Sciatic nerve (tissue), 2 donors: ENCODE data around the gene FIGN. TPM values are rescaled to one million over a fixed set of nuclear protein-coding genes. Genes with fewer than 3 reads are reported as not detected.

Experiments
- ATAC-seq: fragments of 200-7000 bp; cut with Tn5 transposase; one replicate; pipeline ENCODE4 v1.9.1; 2020; ENCODE audit warnings: mild to moderate bottlenecking, moderate library complexity
- DNase-seq: peaks from one replicate; pipeline ENCODE4 v3.0.0-alpha.2; 2020; ENCODE audit warnings: low spot score
- intact Hi-C: fragments of 100-400 bp; cut with DNase I; formaldehyde crosslinking; loops from one replicate; pipeline ENCODE4 v1.14.2; 2022
- total RNA-seq: library from RNA; stranded (reverse); fragmentation: NEBNext Ultra II Directional; extraction: Animal tissue kit (Norgen Biotek cat#: 25700); gene quantifications from one replicate; pipeline ENCODE4 v1.2.1, GENCODE V29; 2021
- donor health status: DM: no; HTN: no; CAD: no.
- donor health status: DM: no; HTN: no; CAD: no.

The FIGN gene
- total RNA-seq, 1 donor from 2014 or later = 22.2 TPM

DNA sequence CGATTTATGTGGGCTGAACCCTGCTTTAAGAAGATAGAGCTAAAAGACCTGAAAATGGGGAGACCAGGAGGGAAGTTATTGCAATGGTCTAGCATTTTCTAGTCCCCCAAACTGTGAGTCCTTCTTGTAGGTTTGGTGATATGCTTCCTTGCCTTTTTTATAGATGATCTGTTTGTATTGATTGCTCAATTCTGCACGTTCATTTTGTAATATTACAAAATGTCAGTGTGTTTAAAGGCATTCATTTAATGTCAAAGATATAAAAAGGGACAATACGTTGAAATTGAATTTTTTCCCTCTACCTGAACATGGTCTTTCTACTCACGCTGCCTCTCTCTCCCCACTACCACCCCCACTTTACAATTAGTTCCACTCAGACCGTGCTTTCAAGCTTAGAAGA, 5.6 kb upstream of the FIGN start:
- intact Hi-C loops = no loop called here
- DNase-seq = no peak
- no peak for ATAC-seq

DNA sequence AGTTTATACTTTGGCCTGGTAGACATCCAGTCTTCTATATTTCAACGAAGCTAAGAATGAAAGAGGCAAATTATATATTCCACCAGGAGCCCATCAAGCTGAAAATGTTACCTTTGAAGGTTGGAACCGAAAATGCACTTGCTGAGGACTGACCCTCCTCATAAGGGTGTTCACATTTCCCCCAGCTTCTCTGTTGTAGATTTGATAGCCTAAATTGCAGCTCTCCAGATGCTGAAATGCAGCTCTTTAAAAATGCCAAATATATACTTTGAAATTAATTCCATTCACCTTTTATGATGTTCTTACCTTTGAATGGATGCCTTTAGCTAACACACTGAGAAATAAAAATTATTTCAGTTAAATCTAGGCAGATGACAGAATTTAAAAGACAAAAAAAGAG, 1.8 kb upstream of the FIGN start:
- no peak for DNase-seq
- intact Hi-C loops = no loop called here
- ATAC-seq = no peak

DNA sequence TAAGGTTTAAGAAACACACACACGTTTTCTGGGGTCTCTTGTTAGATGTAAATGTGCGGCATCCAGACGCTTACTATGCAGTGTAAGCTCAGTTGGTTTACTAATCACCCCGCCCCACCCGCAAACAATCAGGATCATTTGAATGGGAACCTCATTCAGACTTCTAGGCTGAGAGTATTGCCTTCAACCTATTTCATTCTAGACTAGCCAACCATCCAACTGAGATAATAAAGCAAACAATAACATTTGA, 1.3 kb upstream of the FIGN start:
- intact Hi-C loops = no loop called here
- no peak for ATAC-seq
- DNase-seq = no peak

DNA sequence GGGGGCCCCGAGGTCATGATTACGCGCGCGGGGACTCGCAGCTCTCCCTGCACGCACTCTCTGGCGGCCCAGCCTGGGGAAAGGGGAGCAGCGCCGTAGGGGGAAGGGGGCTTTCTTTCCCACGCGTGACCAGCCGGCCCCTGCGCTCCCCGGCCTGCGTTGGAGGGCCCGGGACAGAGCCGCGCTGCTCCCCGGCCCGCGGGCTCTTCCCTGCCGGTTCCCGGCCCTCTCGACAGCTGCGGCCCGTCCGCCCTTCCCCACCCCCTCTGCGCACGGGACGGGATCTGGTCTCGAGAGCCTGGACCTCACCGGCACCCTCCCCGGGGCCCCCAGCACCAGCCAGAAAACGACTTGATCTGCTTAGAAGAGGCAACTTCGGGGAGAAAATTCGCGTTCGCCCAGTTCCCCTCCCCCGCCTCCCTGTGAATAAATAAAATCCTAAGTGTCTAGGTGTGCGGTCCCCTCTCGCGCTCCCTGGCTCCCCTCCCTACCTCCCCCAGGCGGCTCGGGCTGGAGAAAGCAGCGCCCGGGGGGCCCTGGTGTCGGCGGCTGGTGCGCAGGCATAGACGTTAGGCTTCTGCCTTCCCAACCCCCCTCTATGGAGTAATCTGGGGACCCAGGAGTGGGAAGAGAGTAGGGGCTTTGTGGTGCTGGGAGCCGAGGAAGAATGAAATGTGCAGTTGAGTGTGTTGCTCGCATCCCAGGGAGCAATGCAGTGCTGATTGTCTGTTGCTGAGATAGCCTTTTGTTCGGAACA, 803 bp upstream of the FIGN start:
- intact Hi-C loops = no loop called here
- DNase-seq = peak; percentile 70
- peak; percentile 38 for ATAC-seq

DNA sequence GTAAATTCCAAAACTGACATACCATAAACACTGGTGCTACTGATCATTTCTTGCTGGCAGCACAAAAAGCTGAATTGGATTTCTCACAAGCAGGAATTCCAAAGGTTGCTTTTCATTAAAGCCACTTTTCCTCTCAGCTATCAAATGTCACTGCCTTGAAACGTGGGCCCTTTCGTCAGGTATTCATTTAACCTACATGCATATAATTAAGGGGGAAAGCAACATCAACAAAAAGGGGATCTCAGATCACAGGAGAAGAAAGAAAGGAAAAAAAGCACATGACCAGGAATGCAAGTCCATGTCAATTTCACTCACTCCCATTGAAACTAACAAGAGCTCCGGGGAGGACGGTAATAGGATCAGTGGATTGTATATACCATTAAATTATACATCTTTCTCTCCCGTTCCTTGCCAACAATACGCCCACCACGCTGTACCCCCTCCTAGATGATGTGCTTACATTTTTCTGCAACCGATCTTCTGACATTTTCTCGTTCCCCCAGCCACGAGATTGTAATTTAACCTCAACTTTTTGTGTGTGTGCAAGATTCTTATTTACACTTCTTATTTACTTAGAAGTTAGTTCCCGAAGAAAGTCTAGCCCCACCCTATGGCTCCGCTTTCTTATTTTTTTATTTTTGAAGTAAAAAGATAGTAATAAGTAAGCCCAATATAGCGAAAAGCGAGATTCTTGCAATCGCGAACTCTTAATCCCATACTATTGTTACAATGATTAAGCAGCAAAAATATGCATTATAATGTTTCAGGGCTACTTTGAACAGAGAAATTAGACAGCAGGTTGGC, 725 bp downstream of the FIGN start:
- ATAC-seq (no peak), DNase-seq (no peak)
- intact Hi-C loops = no loop called here

DNA sequence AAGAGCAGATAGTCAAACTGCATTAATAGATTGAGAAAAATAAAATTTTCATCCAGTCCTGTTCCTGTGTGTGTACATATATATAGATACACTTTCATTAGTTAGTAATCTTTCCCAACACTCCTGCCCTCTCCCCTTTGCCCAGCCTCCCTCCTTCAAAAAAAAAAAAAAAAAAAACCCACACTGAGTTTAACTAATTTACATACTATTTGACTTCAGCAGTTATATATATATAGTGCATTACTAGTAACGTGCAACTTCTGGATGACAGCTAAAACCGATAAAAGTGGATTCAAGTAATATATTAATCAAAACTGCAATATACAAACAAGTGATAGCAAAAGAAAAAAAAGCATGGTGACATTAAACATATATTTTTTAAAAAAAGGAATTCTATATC, 1.4 kb downstream of the FIGN start:
- ATAC-seq (no peak), DNase-seq (no peak)
- intact Hi-C loops = no loop called here

DNA sequence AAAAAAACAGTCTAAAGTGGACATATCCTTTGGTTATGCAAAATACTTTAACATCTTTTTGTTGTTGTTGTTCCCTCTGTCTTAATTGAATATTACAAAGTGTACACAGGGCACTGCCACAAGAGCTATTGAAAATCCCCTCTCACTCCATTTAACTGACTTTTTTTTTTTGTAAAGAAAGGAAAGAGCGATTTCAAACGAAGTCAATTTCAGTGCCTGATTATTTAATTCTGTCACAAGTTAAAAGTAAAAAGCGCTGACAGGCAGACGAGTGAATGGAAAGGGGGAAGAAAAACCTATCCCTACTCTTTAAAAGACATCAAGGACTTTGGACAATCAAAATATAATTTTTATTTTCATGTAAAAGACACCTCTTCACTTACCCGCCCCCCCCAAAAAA, 1.9 kb downstream of the FIGN start:
- DNase-seq (no peak), ATAC-seq (no peak)
- intact Hi-C loops = no loop called here

DNA sequence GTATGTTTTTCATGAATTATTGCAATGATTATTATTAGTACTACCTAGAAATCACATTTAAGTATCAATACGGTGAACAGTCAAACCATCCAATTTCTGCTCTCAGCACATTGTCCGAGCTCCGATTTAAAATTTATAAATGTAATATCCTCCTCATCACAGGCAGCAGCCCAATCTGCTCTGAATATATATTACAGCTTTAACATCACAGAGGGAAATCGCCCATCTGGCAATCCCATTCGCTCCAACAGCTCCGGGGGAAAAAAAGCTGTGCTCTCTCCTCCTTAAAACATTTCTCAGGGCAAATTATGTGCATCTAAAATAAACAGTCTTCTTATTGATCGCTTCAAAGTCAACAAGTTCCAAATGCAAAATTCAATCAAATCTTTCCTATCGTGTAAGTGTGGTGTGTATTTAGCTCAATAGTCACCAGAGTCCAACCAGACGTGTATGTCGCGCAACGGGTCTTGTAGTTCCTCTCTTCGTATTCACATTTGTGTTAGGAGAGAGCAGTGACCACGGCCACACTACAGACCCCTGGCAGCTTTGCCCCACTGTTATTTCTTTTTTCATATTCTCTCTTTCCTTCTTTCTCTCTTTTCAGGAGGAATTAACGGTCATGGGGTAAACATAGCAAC, 2.4 kb downstream of the FIGN start:
- no peak for DNase-seq
- no peak for ATAC-seq
- intact Hi-C loops = no loop called here

DNA sequence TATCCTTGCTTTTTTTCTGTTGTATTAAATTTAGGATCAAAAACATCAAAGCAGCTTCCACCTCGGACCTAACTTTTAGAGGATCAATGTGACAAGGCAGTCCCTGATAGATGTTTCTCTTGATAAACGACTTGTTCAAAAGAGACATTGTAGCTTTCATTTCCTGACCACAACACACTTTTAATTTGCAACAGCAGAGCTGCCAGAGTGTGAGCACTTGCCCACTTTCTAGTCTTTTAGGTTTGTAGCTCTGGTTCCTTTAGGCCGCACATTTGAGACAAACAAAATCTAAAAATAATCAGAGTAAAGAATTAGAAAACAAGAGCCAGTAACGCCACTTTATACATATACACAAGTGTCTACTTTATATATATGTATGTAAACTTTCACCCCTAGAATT, 3.1 kb downstream of the FIGN start:
- intact Hi-C loops = no loop called here
- DNase-seq (no peak), ATAC-seq (no peak)

DNA sequence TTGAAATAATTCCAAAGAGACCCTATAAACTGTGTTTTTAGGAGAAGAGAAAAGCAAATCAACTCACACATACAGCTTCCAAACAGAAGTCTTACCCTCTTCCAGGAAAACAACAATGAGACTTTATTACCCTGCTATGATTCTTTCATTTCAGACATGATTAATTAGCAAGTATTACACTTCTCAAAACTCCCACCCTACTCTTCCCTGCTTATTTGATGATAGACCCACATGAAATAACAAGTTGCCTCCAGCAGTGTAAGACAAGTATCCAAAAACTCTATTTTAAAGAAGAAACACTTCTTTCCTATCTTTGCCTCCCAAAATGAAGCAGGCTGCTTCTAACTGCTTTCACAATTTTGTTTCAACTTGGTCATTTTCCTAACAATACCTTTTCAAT, 4.1 kb downstream of the FIGN start:
- intact Hi-C loops = no loop called here
- DNase-seq = no peak

DNA sequence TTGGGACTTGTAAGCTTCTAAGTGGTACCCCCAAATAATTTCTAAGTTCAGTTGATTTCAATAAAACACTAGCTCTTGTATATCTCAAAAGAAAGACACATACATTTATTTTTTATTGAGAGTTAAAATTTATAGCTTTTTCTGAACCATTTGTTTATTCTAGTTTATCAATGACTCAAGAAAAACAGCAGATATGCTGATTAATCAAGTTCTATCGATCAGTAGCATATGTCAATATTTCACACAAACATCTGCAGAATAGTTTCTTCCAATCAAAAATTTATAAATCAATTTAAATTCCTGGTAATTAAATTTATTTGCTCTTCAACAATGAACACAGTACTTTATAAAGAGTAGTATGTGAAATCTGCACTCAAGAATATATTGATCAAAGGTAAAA, 5.3 kb downstream of the FIGN start:
- ATAC-seq = no peak
- DNase-seq = no peak
- intact Hi-C loops = no loop called here

More for the DNA sequence above, 4.1 kb downstream of the FIGN start:
- no peak for ATAC-seq

DNA sequence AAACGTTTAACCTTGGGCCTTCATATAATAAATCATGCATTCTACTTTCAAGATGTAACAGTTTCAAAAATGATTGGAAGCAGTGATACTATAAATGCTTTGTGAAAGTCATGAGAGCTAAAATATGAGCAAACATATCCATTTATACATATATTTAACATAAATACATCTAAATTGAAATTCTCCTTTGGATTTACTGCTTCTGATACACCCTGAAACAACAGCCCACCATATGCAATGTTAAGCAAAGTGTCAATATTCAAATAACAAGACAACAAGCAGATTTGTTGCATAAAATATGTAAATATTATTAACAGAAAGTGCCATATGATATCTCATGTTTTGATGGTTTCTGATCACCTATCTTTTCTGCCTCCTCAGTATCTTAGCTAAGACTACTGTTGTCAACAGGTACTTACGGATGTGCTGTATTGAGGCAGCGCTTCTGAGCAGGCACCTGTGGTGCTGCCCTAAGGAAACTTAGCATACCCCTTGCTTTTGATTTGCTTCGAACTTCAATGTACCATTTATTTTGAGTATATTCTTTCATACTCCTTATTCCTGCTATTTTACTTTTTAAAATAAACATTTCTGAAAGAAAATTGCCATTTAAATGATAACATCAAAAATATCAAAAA, 6.1 kb downstream of the FIGN start:
- intact Hi-C loops = no loop called here
- ATAC-seq = no peak
- DNase-seq = no peak

DNA sequence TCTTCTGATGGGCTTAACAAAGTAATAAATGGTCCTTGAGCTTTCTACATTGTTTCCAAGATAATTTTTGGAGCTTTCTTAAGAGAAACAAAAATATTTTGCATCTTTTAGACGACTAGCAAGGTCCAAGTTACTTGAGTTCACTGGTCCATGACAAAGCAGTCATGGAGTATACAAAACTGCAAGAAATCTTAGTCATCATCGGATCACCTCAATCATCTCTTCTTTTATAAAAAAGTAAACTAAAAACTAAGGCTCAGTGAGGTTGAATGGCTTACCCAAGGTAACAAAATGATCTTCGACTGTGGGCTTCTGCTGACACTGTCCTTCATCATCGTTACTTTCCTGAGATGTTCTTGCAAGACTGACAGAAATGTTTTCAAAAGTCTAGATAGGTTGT, 11.9 kb downstream of the FIGN start:
- intact Hi-C loops = no loop called here
- ATAC-seq = no peak
- DNase-seq = no peak

DNA sequence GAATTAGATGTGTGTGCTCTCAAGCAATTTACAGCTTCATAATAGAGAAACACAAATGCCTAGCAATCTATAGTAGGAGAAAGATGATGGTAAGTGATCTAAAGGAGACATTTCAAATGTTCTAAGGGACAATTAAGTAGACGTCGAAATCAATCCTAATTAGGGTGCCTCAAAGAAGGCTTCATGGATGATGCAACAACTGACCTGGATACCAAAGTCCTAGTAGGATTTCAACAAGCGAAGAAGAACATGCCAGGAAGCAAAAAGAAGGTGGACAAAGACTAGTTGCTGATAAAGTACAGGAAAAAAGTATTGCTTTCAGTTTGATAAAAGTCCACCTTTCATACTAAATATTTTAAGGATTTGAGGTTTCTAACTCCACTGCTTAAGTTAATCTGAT, 12.5 kb downstream of the FIGN start:
- intact Hi-C loops = no loop called here
- DNase-seq = no peak

DNA sequence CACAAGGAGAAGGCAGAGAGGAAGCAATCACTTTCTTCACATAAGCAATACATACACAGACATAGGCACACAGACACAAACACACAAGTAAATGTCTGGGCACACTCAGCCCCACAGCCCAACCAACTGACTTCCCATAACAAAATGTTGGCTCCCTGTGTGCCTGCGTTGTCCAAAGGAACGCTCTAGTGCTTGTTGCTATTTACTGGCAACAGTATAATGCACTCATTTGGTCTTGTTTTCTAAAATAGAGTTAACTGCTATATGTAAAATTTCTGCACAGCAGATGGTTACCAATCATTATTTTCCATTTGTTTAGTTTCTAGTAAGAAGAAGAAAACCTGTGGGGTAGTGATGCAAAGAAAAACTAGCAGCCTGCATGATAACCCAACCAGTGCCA, 16.5 kb downstream of the FIGN start:
- DNase-seq = no peak
- ATAC-seq = no peak
- intact Hi-C loops = no loop called here

More for the DNA sequence above, 12.5 kb downstream of the FIGN start:
- no peak for ATAC-seq

DNA sequence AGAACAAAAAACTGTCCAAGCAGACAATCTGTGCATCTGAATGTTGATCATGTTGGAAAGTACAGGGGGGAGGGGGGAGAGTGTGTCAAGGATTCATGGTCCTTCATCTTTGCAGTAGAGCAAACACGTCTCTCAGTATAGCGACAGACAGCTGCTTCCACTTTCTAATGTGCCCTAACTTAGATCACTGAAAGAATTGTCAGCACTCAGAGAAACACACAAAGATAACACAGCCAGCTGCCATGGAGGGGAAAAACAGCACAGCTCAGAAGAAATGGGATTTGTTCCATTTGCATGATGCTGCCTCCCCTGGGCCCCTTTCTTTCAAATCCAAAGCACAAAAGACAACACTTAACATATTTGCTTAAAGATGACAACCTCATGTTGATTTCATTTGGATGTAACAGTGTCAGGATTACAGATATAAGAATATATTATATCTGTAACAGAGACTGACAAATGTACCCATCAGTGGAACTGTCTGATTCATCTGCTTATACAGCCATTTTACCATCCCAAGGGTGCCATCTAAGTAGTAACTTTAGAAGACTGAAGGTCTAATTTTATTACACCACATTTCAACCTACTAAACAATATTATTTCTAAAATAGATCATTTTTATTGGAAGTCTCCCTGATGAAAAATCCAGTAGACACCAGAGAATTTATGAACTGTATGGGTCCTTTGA, 17.7 kb downstream of the FIGN start:
- DNase-seq = no peak
- ATAC-seq = peak; percentile 13
- intact Hi-C loops = no loop called here

DNA sequence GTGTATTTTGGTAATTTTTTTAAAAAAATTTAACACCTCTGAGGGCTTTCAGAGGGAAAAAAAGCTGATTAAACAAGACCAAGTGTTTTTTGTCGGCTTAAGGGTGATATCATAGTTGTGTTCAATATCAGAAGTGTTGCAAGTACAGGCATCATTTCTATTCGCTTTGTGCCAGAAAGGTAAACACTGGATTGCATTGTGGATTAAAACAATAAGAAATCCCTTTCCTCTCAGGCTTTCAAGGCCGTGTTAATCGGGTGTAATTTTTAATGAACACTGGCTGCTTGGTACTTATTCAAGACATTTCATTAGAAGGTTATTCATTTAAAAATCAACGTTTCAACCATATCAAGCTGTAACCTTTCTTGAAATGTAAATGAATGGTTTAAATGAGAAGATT, 18.3 kb downstream of the FIGN start:
- ATAC-seq (no peak), DNase-seq (no peak)

DNA sequence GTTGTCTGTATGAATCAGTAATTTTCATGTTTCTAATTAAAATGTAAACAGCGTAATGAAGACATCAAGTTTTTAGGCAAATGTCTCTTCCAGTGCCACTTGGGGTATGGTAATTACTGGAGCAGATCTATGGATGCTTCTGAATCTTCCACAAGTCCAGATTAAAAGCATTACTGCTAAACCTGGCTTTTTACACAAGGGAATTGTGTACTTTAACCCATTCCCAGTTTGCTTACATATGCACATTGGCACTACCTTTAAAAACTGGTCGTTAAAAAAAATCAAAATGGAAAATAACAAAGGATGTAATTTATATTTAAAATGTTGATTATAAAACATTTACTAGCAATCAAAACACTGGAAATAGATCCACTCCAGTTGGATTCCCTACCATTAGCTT, 19.7 kb downstream of the FIGN start:
- intact Hi-C loops = no loop called here
- no peak for ATAC-seq

More for the DNA sequence above, 18.3 kb downstream of the FIGN start:
- intact Hi-C loops = no loop called here

DNA sequence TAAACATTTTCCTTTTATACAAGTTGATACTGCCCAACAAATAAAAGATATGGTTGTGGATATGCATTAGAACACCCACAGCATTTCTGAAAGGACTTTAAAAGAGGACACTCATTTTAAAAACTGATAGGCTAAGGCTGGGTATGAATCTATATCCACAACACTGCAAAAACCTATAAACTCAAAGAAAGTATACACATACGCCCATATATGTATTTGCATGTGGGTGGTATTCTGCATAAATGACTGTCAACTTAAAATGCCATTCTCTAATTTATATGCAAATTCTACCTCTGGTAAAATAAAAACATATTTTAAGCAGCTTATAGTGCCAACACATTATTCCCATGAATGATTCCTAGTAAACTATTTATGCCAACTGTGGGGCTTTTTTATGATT, 20.1 kb downstream of the FIGN start:
- ATAC-seq = no peak
- intact Hi-C loops = no loop called here
- DNase-seq = no peak

More for the DNA sequence above, 19.7 kb downstream of the FIGN start:
- no peak for DNase-seq
